ENCODE measurements around the gene CCNK. TPM values are rescaled to one million over a fixed set of nuclear protein-coding genes. Genes with fewer than 3 reads are reported as not detected.
A peak's percentile ranks its signal among the peaks of the same experiment; 100 is the strongest.

CCNK gene
- total RNA-seq, 1 experiment from 2014 or later, result 80.1 TPM

DNA sequence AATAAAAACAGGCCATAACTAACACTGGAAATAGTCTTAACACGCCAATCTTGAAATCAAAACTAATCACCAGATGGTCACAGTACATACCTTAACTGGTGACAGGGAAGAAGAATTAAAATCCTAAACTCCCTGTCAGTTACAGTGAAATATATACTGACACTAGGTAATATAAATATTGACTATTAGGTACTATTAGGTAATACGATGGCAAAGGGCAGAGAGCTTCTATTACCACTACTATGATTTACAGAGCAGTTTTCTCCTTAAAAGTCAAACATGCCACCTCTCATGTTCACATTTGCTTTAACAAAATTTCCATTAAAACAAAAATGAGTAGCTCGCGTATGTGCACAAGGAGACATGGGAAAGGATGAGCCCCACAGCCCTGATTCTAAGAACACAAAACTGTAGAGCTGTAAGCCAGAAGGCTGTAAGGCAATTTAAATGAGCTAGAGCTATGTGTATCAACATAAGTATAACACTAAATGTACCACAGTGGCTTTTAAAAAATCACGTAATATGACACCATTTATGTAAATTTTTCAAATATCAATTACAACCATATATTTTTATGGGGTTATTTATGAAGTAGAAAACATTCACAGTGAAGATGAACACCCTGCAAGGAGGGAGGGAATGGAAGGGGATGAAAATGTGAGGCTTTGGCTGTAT lies 19.7 kb upstream of the CCNK start:
- H2BK12ac ChIP-seq (ENCODE audit: insufficient read length, low read depth, low read length), result no peak overlapping the region
- H3K27ac ChIP-seq (ENCODE audit: insufficient read length, low read depth, low read length), result no peak overlapping the region
- H2BK5ac ChIP-seq (ENCODE audit: insufficient read length, low read length), result no peak overlapping the region
- TF ChIP-seq CTCF (conservative IDR thresholded peaks at IDR 0.05), result no peak
- no peak overlapping the region for H2AFZ ChIP-seq (ENCODE audit: low read length)
- H3K23me2 ChIP-seq (ENCODE audit: insufficient read length, low read depth, low read length, poor library complexity, severe bottlenecking), result no peaks in the 10 kb centered on the region
- no peaks in the 10 kb centered on the region for H3K9me3 ChIP-seq (ENCODE audit: control insufficient read depth, low read depth, low read length)
- peaks cover 36 to 41% of the 10 kb centered on the region in 2 experiments for H3K4me1 Mint-ChIP-seq
- H3K9ac ChIP-seq (ENCODE audit: extremely low read depth, insufficient read length, low read length), result no peak overlapping the region
- no peak overlapping the region for H3K18ac ChIP-seq (ENCODE audit: insufficient read length, low read depth, low read length)
- no peak overlapping the region for H3T11ph ChIP-seq (ENCODE audit: low read length)
- no peak overlapping the region for H2BK20ac ChIP-seq (ENCODE audit: low read depth, low read length, poor library complexity, severe bottlenecking)
- H3K79me1 ChIP-seq (ENCODE audit: insufficient read depth, low read depth, low read length, poor library complexity, severe bottlenecking), result peaks cover 5% of the 10 kb centered on the region
- H3K4me2 ChIP-seq (ENCODE audit: insufficient read depth, insufficient read length, low read length), result no peak overlapping the region
- no peaks in the 10 kb centered on the region for H4K20me1 ChIP-seq (ENCODE audit: control insufficient read depth, insufficient read depth, insufficient read length)
- H4K8ac ChIP-seq (replicated peaks; ENCODE audit: insufficient read length, low read depth, low read length), result no peak overlapping the region
- peaks cover 8 to 44% (median 41%) of the 10 kb centered on the region in 3 experiments; a peak in 6 of 7 replicates for H3K36me3 Mint-ChIP-seq (ENCODE audit: insufficient read depth in 1 of 3, low read depth in 3 of 3)
- H3K56ac ChIP-seq (ENCODE audit: insufficient read length, low read depth, low read length), result no peak overlapping the region
- no peak for DNase-seq
- no peak overlapping the region for H3K4me3 Mint-ChIP-seq
- H3K27ac Mint-ChIP-seq, result peak overlapping the region; percentile 35 to 95 (median 74); a peak in 4 of 7 replicates
- H3K27me3 Mint-ChIP-seq (ENCODE audit: low read depth), result no peaks in the 10 kb centered on the region
- H4K5ac ChIP-seq (ENCODE audit: insufficient read length, low read depth, low read length), result no peak overlapping the region
- H2AK5ac ChIP-seq (ENCODE audit: insufficient read length, low read length), result no peak overlapping the region
- no peak overlapping the region for H3K23ac ChIP-seq (ENCODE audit: insufficient read length, low read depth, low read length)
- no peaks in the 10 kb centered on the region; the same call in 1 of the 2 replicates for H3K79me2 ChIP-seq (ENCODE audit: insufficient read depth, low read length)
- no peak overlapping the region for H4K91ac ChIP-seq (ENCODE audit: insufficient read length, low read depth, low read length)
- WGBS (ENCODE audit: extremely low coverage, insufficient read length, low lambda C conversion rate), result no CpG with 5 or more reads among the region's 5 CpGs
- no peaks in the 10 kb centered on the region for H3K27me3 ChIP-seq (ENCODE audit: insufficient read depth, low read length)
- H3K4me1 ChIP-seq (ENCODE audit: insufficient read depth, low read length), result peaks cover 8% of the 10 kb centered on the region; the same call in 1 of the 2 replicates
- no peak overlapping the region for H3K14ac ChIP-seq (ENCODE audit: insufficient read depth, low read length)
- H3K9me3 Mint-ChIP-seq, result no peaks in the 10 kb centered on the region
- H2BK120ac ChIP-seq (ENCODE audit: low read depth, low read length, poor library complexity, severe bottlenecking), result no peak overlapping the region
- H3K4ac ChIP-seq (ENCODE audit: low read depth, low read length), result no peak overlapping the region
- H2BK15ac ChIP-seq (ENCODE audit: low read depth, low read length), result no peak overlapping the region
